GM12878 (cell line): Measurements from ENCODE around the gene ADGRF4. TPM values are rescaled to one million over a fixed set of nuclear protein-coding genes. Genes with fewer than 3 reads are reported as not detected.
A peak's percentile ranks its signal among the peaks of the same experiment; 100 is the strongest.

Experiments
- ATF2 ChIP-seq: IDR thresholded peaks from 2 replicates; pipeline ENCODE4 v1.6.1; 2012; ENCODE audit warnings: low read length, inconsistent platforms
- BACH1 ChIP-seq: fragments of 450-650 bp; IDR thresholded peaks from 2 replicates; pipeline ENCODE4 v1.6.1; 2017; ENCODE audit warnings: mild to moderate bottlenecking, borderline replicate concordance
- BCLAF1 ChIP-seq: fragments of 450-650 bp; IDR thresholded peaks from 2 replicates; pipeline ENCODE4 v1.6.1; 2017; ENCODE audit warnings: antibody characterized with exemption, mild to moderate bottlenecking, moderate library complexity
- CUX1 ChIP-seq: IDR thresholded peaks from 2 replicates; pipeline ENCODE4 v1.6.1; 2012; ENCODE audit warnings: improper control_type of control experiment, low read depth, low read length; ENCODE audit not compliant: insufficient replicate concordance
- E2F4 ChIP-seq: IDR thresholded peaks from 2 replicates; pipeline ENCODE4 v1.6.1; 2012; ENCODE audit warnings: low read depth, low read length, improper control_type of control experiment
- FOXK2 ChIP-seq: fragments of 450-650 bp; IDR thresholded peaks from 2 replicates; pipeline ENCODE4 v1.6.1; 2017; ENCODE audit warnings: mild to moderate bottlenecking, moderate library complexity
- IRF4 ChIP-seq: IDR thresholded peaks from 2 replicates; pipeline ENCODE4 v1.6.1; 2011; ENCODE audit warnings: low read depth, low read length
- IRF5 ChIP-seq: fragments of 450-650 bp; IDR thresholded peaks from 2 replicates; pipeline ENCODE4 v1.6.1; 2017; ENCODE audit warnings: borderline replicate concordance
- NFIC ChIP-seq: IDR thresholded peaks from 2 replicates; pipeline ENCODE4 v1.6.1; 2012; ENCODE audit warnings: low read depth, mild to moderate bottlenecking, inconsistent platforms, low read length, moderate library complexity
- RCOR1 ChIP-seq: conservative IDR thresholded peaks from 2 replicates; pipeline ENCODE4 v1.6.1; 2012; ENCODE audit warnings: low read depth, low read length, improper control_type of control experiment
- ZNF24 ChIP-seq: fragments of 450-650 bp; IDR thresholded peaks from 2 replicates; pipeline ENCODE4 v1.6.1; 2017; ENCODE audit warnings: antibody characterized with exemption, mild to moderate bottlenecking
- ZNF592 ChIP-seq: fragments of 450-650 bp; IDR thresholded peaks from 2 replicates; pipeline ENCODE4 v1.6.1; 2017; ENCODE audit warnings: mild to moderate bottlenecking, moderate library complexity
- polyA plus RNA-seq, 11 experiments: library from polyadenylated mRNA; depleted of rRNA in 4 of 11; unstranded in 6 of 11; stranded (reverse) in 5 of 11; fragments of >200 nt; fragmentation: Nextera tagmentation in 4 of 11; fragmentation: Illumina TruSeq in 1 of 11; extraction: Ambion mirVana in 4 of 11; extraction: Trizol in 1 of 11; gene quantifications; 1 replicate in 1 of 11; 2 replicates in 10 of 11; pipeline versions ENCODE4 v1.2.1 to v1.2.3, GENCODE V29; 2011 to 2016; ENCODE audit warnings: inconsistent platforms in 2 of 11, missing spikeins in 2 of 11, low read depth in 1 of 11
- total RNA-seq, 4 experiments: library from RNA; depleted of rRNA in 3 of 4; stranded (reverse); fragments of >200 nt in 3 of 4; fragmentation: Illumina TruSeq in 1 of 4; extraction: Trizol in 1 of 4; gene quantifications; 2 replicates each; pipeline versions ENCODE4 v1.2.1 to v1.2.3, GENCODE V29; 2013 to 2021

The ADGRF4 gene
- total and polyA plus RNA-seq, 10 of the 15 experiments (the other 5 are each of a cell fraction or from before 2014, with no cell fraction given), result 0.04 to 0.12 (median 0.06) TPM; not detected in 5

- TF ChIP-seq IRF4, result no peak
- TF ChIP-seq FOXK2, result no peak
- no peak for TF ChIP-seq ZNF592
- TF ChIP-seq NFIC, result peak; percentile 90
- TF ChIP-seq E2F4, result no peak
- no peak for TF ChIP-seq IRF5
- peak; percentile 34 for TF ChIP-seq CUX1
- no peak for TF ChIP-seq ZNF24
- TF ChIP-seq BCLAF1, result no peak
- TF ChIP-seq RCOR1, result no peak
- peak; percentile 78 for TF ChIP-seq ATF2
- no peak for TF ChIP-seq BACH1
These were observed 17.4 kb downstream of the ADGRF4 start (continued) for GRCh38 chr6:47715782-47716181.
